GM12872 (cell line): ENCODE data around the gene CPNE2.

Experiments
- CTCF ChIP-seq: IDR thresholded peaks from 3 replicates; pipeline ENCODE4 v1.5.1; 2011; ENCODE audit warnings: low read depth, mild to moderate bottlenecking, low read length, moderate library complexity; ENCODE audit not compliant: insufficient read depth

The CPNE2 gene

GRCh38 chr16:57091975-57092785 is at the start of gene CPNE2:
TSS of gene CPNE2 (plus strand) at chr16:57092583. CDS start at chr16:57110743, 18,160 bp downstream.
- no peak for TF ChIP-seq CTCF

- TF ChIP-seq CTCF = no peak
Observed at GRCh38 chr16:57043248-57043647, 49.1 kb upstream of the CPNE2 start.

- TF ChIP-seq CTCF = no peak
Observed at GRCh38 chr16:57044931-57045693, 47.3 kb upstream of the CPNE2 start.

- TF ChIP-seq CTCF = peak; percentile 86
Observed at GRCh38 chr16:57045694-57046381, 46.5 kb upstream of the CPNE2 start.

GRCh38 chr16:57048095-57048494 is 44.3 kb upstream of the CPNE2 start:
- TF ChIP-seq CTCF = no peak

GRCh38 chr16:57049678-57050077 is 42.7 kb upstream of the CPNE2 start:
- no peak for TF ChIP-seq CTCF

GRCh38 chr16:57051696-57052228 is 40.6 kb upstream of the CPNE2 start:
- no peak for TF ChIP-seq CTCF
